Measurements from ENCODE around the gene CCDC127.

GRCh38 chr5:187042-187431 is 30.9 kb downstream of the CCDC127 start:
- TF ChIP-seq POLR2A (IDR thresholded peaks at IDR 0.05): no peak
- TF ChIP-seq, protein P1, sequence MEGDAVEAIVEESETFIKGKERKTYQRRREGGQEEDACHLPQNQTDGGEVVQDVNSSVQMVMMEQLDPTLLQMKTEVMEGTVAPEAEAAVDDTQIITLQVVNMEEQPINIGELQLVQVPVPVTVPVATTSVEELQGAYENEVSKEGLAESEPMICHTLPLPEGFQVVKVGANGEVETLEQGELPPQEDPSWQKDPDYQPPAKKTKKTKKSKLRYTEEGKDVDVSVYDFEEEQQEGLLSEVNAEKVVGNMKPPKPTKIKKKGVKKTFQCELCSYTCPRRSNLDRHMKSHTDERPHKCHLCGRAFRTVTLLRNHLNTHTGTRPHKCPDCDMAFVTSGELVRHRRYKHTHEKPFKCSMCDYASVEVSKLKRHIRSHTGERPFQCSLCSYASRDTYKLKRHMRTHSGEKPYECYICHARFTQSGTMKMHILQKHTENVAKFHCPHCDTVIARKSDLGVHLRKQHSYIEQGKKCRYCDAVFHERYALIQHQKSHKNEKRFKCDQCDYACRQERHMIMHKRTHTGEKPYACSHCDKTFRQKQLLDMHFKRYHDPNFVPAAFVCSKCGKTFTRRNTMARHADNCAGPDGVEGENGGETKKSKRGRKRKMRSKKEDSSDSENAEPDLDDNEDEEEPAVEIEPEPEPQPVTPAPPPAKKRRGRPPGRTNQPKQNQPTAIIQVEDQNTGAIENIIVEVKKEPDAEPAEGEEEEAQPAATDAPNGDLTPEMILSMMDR (IDR thresholded peaks at IDR 0.05): no peak
